GM23338 (cell line): ENCODE data around the gene IWS1.

Source experiments
- CTCF ChIP-seq, 2 experiments: fragments of 200-600 bp in 1 of 2; sonication (generic) in 1 of 2; conservative IDR thresholded peaks; 2 replicates each; pipeline versions ENCODE4 v1.5.1 to v1.6.1; 2016 to 2017; ENCODE audit warnings: antibody characterized with exemption in 2 of 2, low read depth in 2 of 2, mild to moderate bottlenecking in 2 of 2, moderate library complexity in 1 of 2
- EZH2 ChIP-seq: fragments of 200-600 bp; sonication (generic); IDR thresholded peaks from one replicate; pipeline ENCODE4 v1.8.0; 2017; ENCODE audit warnings: antibody characterized with exemption, mild to moderate bottlenecking, low read depth; ENCODE audit not compliant: unreplicated experiment
- EZH2phosphoT487 ChIP-seq: fragments of 200-600 bp; sonication (generic); IDR thresholded peaks from one replicate; pipeline ENCODE4 v1.8.1; 2018; ENCODE audit warnings: antibody characterized with exemption; ENCODE audit not compliant: unreplicated experiment

DNA sequence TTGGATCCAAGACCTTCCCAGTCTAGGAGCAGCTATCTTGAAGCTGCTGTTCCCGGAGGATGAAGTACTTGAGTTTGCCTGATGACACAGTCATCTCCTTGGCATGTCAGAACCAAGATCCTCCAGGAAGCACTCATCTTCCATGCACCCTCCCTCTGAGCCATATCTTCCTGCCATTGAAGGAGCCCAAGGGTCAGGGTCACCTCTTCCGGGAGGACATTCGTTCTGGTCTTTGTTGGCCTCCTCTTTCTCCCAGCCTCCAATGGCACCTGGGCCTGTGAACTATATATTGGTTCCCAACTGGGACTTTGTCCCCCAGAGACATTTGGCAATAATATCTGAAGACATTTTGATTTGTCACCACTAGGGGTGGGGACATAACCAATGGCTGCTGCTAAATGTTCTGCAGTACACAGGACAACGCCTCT is 4.9 kb upstream of the IWS1 start:
- TF ChIP-seq CTCF (conservative IDR thresholded peaks at IDR 0.05; ENCODE audit: low read depth in 2 of 2) (0 out of 4 replicates have a peak, but pooled peaks of 1 of the 2 experiments have one; percentile 13), EZH2phosphoT487 (no peak), EZH2 (no peak)
